Measurements from ENCODE around the gene KRTAP21-2. TPM values are rescaled to one million over a fixed set of nuclear protein-coding genes. Genes with fewer than 3 reads are reported as not detected.
"Not testable (repeated sequence)": the region's sequence is repeated elsewhere in the genome, so short reads cannot be mapped to it uniquely, and the experiment has no call there.

The KRTAP21-2 gene
- not detected for total RNA-seq

- Mint-ChIP-seq H3K27me3 (no peaks in the 10 kb centered on the region), H3K27ac (no peak within 1 kb of the TSS), H3K36me3 (no peaks in the 10 kb centered on the region), H3K4me3 (no peak within 1 kb of the TSS), H3K9me3 (no peaks in the 10 kb centered on the region), H3K4me1 (no peaks in the 10 kb centered on the region)
- ATAC-seq (ENCODE audit: low read depth) (no peak), DNase-seq (no peak)
- POLR2A ChIA-PET = no interaction called here
These were observed at the start of gene KRTAP21-2 for GRCh38 chr21:30747159-30747558. Gene KRTAP21-2, minus strand, starts transcription at chr21:30747259. Its CDS starts 57 bp downstream, at chr21:30747202.

- Mint-ChIP-seq H3K4me1 (no peaks in the 10 kb centered on the region), H3K36me3 (no peaks in the 10 kb centered on the region), H3K27me3 (peaks cover 3% of the 10 kb centered on the region), H3K27ac (no peak overlapping the region), H3K4me3 (no peak overlapping the region), H3K9me3 (no peaks in the 10 kb centered on the region)
- POLR2A ChIA-PET = no interaction called here
- DNase-seq (no peak), ATAC-seq (ENCODE audit: low read depth) (no peak)
These were observed 46.7 kb upstream of the KRTAP21-2 start for GRCh38 chr21:30793581-30794314.

GRCh38 chr21:30779249-30779648 lies 32.2 kb upstream of the KRTAP21-2 start:
- POLR2A ChIA-PET = no interaction called here
- no peak for ATAC-seq (ENCODE audit: low read depth)
- no peaks in the 10 kb centered on the region for H3K36me3 Mint-ChIP-seq
- H3K9me3 Mint-ChIP-seq = no peaks in the 10 kb centered on the region
- peaks cover 2% of the 10 kb centered on the region for H3K27me3 Mint-ChIP-seq
- H3K27ac Mint-ChIP-seq = no peak overlapping the region
- no peak overlapping the region for H3K4me3 Mint-ChIP-seq
- no peaks in the 10 kb centered on the region for H3K4me1 Mint-ChIP-seq
- DNase-seq = no peak

GRCh38 chr21:30769724-30770431 lies 22.8 kb upstream of the KRTAP21-2 start:
- Mint-ChIP-seq H3K27me3 (no peaks in the 10 kb centered on the region), H3K36me3 (no peaks in the 10 kb centered on the region), H3K4me3 (no peak overlapping the region), H3K27ac (no peak overlapping the region), H3K9me3 (no peaks in the 10 kb centered on the region), H3K4me1 (no peaks in the 10 kb centered on the region)
- DNase-seq = no peak
- ATAC-seq (ENCODE audit: low read depth) = no peak
- POLR2A ChIA-PET = no interaction called here

GRCh38 chr21:30760776-30761175 lies 13.7 kb upstream of the KRTAP21-2 start:
- ATAC-seq (ENCODE audit: low read depth) (no peak), DNase-seq (no peak)
- Mint-ChIP-seq H3K27ac (no peak overlapping the region), H3K36me3 (no peaks in the 10 kb centered on the region), H3K4me3 (no peak overlapping the region), H3K27me3 (no peaks in the 10 kb centered on the region), H3K4me1 (no peaks in the 10 kb centered on the region), H3K9me3 (no peaks in the 10 kb centered on the region)
- POLR2A ChIA-PET = no interaction called here

GRCh38 chr21:30758306-30758705 lies 11.2 kb upstream of the KRTAP21-2 start:
- POLR2A ChIA-PET = no interaction called here
- ATAC-seq (ENCODE audit: low read depth) (no peak), DNase-seq (no peak)
- H3K4me1 Mint-ChIP-seq = no peaks in the 10 kb centered on the region
- H3K9me3 Mint-ChIP-seq = no peaks in the 10 kb centered on the region
- no peaks in the 10 kb centered on the region for H3K27me3 Mint-ChIP-seq
- no peak overlapping the region for H3K4me3 Mint-ChIP-seq
- H3K27ac Mint-ChIP-seq = no peak overlapping the region
- H3K36me3 Mint-ChIP-seq = no peaks in the 10 kb centered on the region

GRCh38 chr21:30755328-30755727 lies 8.3 kb upstream of the KRTAP21-2 start, which contains the start of gene KRTAP21-1:
Gene KRTAP21-1, minus strand, starts transcription at chr21:30755428. Its CDS starts 50 bp downstream, at chr21:30755378.
- DNase-seq; H3K27ac Mint-ChIP-seq; H3K36me3 Mint-ChIP-seq; H3K27me3 Mint-ChIP-seq; H3K4me1 Mint-ChIP-seq; H3K9me3 Mint-ChIP-seq; ATAC-seq (ENCODE audit: low read depth); H3K4me3 Mint-ChIP-seq; POLR2A ChIA-PET: not testable (repeated sequence)

- H3K4me1 Mint-ChIP-seq = no peaks in the 10 kb centered on the region
- no peak overlapping the region for H3K4me3 Mint-ChIP-seq
- H3K27me3 Mint-ChIP-seq = no peaks in the 10 kb centered on the region
- no peaks in the 10 kb centered on the region for H3K36me3 Mint-ChIP-seq
- DNase-seq = no peak
- ATAC-seq (ENCODE audit: low read depth) = no peak
- H3K27ac Mint-ChIP-seq = no peak overlapping the region
- peaks cover 3% of the 10 kb centered on the region for H3K9me3 Mint-ChIP-seq
- POLR2A ChIA-PET = no interaction called here
These were observed 6.6 kb downstream of the KRTAP21-2 start for GRCh38 chr21:30740462-30740861.

- no peak for ATAC-seq (ENCODE audit: low read depth)
- Mint-ChIP-seq H3K9me3 (no peaks in the 10 kb centered on the region), H3K27me3 (peaks cover 7% of the 10 kb centered on the region), H3K27ac (no peak overlapping the region), H3K36me3 (no peaks in the 10 kb centered on the region), H3K4me1 (no peaks in the 10 kb centered on the region), H3K4me3 (no peak overlapping the region)
- no peak for DNase-seq
- POLR2A ChIA-PET = no interaction called here
These were observed 14.0 kb downstream of the KRTAP21-2 start for GRCh38 chr21:30733026-30733425.

GRCh38 chr21:30726726-30727125 lies 20.3 kb downstream of the KRTAP21-2 start:
- POLR2A ChIA-PET = no interaction called here
- H3K4me3 Mint-ChIP-seq = no peak overlapping the region
- ATAC-seq (ENCODE audit: low read depth) = no peak
- H3K27me3 Mint-ChIP-seq = no peaks in the 10 kb centered on the region
- no peak for DNase-seq
- H3K36me3 Mint-ChIP-seq = no peaks in the 10 kb centered on the region
- H3K27ac Mint-ChIP-seq = no peak overlapping the region
- H3K9me3 Mint-ChIP-seq = peaks cover 2% of the 10 kb centered on the region
- no peaks in the 10 kb centered on the region for H3K4me1 Mint-ChIP-seq

- no peak overlapping the region for H3K4me3 Mint-ChIP-seq
- peaks cover 2% of the 10 kb centered on the region for H3K9me3 Mint-ChIP-seq
- H3K27ac Mint-ChIP-seq = no peak overlapping the region
- H3K27me3 Mint-ChIP-seq = no peaks in the 10 kb centered on the region
- peaks cover 2% of the 10 kb centered on the region for H3K4me1 Mint-ChIP-seq
- DNase-seq (no peak), ATAC-seq (ENCODE audit: low read depth) (no peak)
- no peaks in the 10 kb centered on the region for H3K36me3 Mint-ChIP-seq
- POLR2A ChIA-PET = no interaction called here
These were observed 27.7 kb downstream of the KRTAP21-2 start for GRCh38 chr21:30719401-30719800.

GRCh38 chr21:30718239-30718909 lies 28.7 kb downstream of the KRTAP21-2 start, which contains the start of gene KRTAP21-3:
Gene KRTAP21-3, minus strand, starts transcription at chr21:30718777. Its CDS starts 18 bp downstream, at chr21:30718759.
- Mint-ChIP-seq H3K27me3 (no peaks in the 10 kb centered on the region), H3K27ac (no peak within 1 kb of the TSS), H3K36me3 (no peaks in the 10 kb centered on the region), H3K4me3 (no peak within 1 kb of the TSS), H3K4me1 (peaks cover 2% of the 10 kb centered on the region), H3K9me3 (peaks cover 5% of the 10 kb centered on the region)
- peak; percentile 63 for ATAC-seq (ENCODE audit: low read depth)
- no peak for DNase-seq
- POLR2A ChIA-PET = no interaction called here

GRCh38 chr21:30717105-30717504 lies 30.0 kb downstream of the KRTAP21-2 start:
- Mint-ChIP-seq H3K9me3 (peaks cover 2% of the 10 kb centered on the region), H3K4me1 (peaks cover 2% of the 10 kb centered on the region), H3K27ac (no peak overlapping the region), H3K4me3 (no peak overlapping the region), H3K27me3 (no peaks in the 10 kb centered on the region), H3K36me3 (no peaks in the 10 kb centered on the region)
- ATAC-seq (ENCODE audit: low read depth) (no peak), DNase-seq (no peak)
- POLR2A ChIA-PET = no interaction called here

GRCh38 chr21:30714946-30715345 lies 32.1 kb downstream of the KRTAP21-2 start:
- POLR2A ChIA-PET = no interaction called here
- Mint-ChIP-seq H3K4me1 (peaks cover 2% of the 10 kb centered on the region), H3K36me3 (no peaks in the 10 kb centered on the region)

More at GRCh38 chr21:30714946-30715345, 32.1 kb downstream of the KRTAP21-2 start:
- ATAC-seq (ENCODE audit: low read depth) = no peak
- H3K27me3 Mint-ChIP-seq = no peaks in the 10 kb centered on the region
- no peak overlapping the region for H3K27ac Mint-ChIP-seq
- H3K4me3 Mint-ChIP-seq = no peak overlapping the region
- no peak for DNase-seq
- peaks cover 5% of the 10 kb centered on the region for H3K9me3 Mint-ChIP-seq
